OCI-LY3 (cell line): Measurements from ENCODE around the gene ZNF215.

Experiments
- H2AFZ ChIP-seq: fragments of 200-600, 300-600 bp; shearing (Covaris generic); 2 replicates; pipeline ENCODE4 v1.6.0; 2014; ENCODE audit warnings: antibody characterized with exemption, low read depth, low read length
- H3K27ac ChIP-seq: fragments of 200-600, 300-600 bp; sonication (generic); 2 replicates; pipeline ENCODE4 v1.5.1; 2014; ENCODE audit warnings: mild to moderate bottlenecking, low read length, moderate library complexity, mixed read lengths
- H3K27me3 ChIP-seq: fragments of 200-600, 300-600 bp; sonication (generic); 2 replicates; pipeline ENCODE4 v1.6.1; 2014; ENCODE audit warnings: low read depth, low read length, mixed read lengths
- H3K36me3 ChIP-seq: fragments of 200-600, 300-600 bp; sonication (generic); replicated peaks from 2 replicates; pipeline ENCODE3; 2014; ENCODE audit warnings: low read depth, low read length, mixed read lengths
- H3K4me1 ChIP-seq: fragments of 300-600, 200-600 bp; sonication (generic); 2 replicates; pipeline ENCODE4 v1.6.1; 2014; ENCODE audit warnings: low read length, mixed read lengths
- H3K4me2 ChIP-seq: fragments of 200-600, 300-600 bp; sonication (generic); 2 replicates; pipeline ENCODE4 v1.6.1; 2014; ENCODE audit warnings: low read length, mixed read lengths
- H3K4me3 ChIP-seq: fragments of 300-600, 200-600 bp; sonication (generic); 2 replicates; pipeline ENCODE4 v1.5.1; 2014; ENCODE audit warnings: antibody characterized with exemption, mild to moderate bottlenecking, low read length, moderate library complexity
- H3K79me2 ChIP-seq: fragments of 300-600, 200-600 bp; shearing (Covaris generic); 2 replicates; pipeline ENCODE4 v1.6.1; 2014; ENCODE audit warnings: mild to moderate bottlenecking, low read length, mixed read lengths
- H3K9ac ChIP-seq: fragments of 300-600, 200-600 bp; shearing (Covaris generic); 2 replicates; pipeline ENCODE4 v1.6.0; 2014; ENCODE audit warnings: mild to moderate bottlenecking, low read length, moderate library complexity
- H3K9me3 ChIP-seq: fragments of 200-600, 300-600 bp; shearing (Covaris generic); 2 replicates; pipeline ENCODE4 v1.6.1; 2014; ENCODE audit warnings: low read length, mixed read lengths; ENCODE audit not compliant: insufficient read depth
- H4K20me1 ChIP-seq: fragments of 200-600, 300-600 bp; sonication (generic); 2 replicates; pipeline ENCODE4 v1.6.1; 2016; ENCODE audit warnings: low read length, mixed read lengths; ENCODE audit not compliant: insufficient read depth
- EZH2phosphoT487 ChIP-seq: fragments of 200-600 bp; shearing (Covaris generic); IDR thresholded peaks from 2 replicates; pipeline ENCODE4 v1.6.1; 2018; ENCODE audit warnings: antibody characterized with exemption, mixed run types, low read depth
- TF ChIP-seq, protein P1 (sequence below): fragments of 200-600, 300-600 bp; sonication (generic); IDR thresholded peaks from 2 replicates; pipeline ENCODE4 v1.5.1; 2014; ENCODE audit warnings: antibody characterized with exemption, low read length, low read depth

Gene ZNF215

DNA sequence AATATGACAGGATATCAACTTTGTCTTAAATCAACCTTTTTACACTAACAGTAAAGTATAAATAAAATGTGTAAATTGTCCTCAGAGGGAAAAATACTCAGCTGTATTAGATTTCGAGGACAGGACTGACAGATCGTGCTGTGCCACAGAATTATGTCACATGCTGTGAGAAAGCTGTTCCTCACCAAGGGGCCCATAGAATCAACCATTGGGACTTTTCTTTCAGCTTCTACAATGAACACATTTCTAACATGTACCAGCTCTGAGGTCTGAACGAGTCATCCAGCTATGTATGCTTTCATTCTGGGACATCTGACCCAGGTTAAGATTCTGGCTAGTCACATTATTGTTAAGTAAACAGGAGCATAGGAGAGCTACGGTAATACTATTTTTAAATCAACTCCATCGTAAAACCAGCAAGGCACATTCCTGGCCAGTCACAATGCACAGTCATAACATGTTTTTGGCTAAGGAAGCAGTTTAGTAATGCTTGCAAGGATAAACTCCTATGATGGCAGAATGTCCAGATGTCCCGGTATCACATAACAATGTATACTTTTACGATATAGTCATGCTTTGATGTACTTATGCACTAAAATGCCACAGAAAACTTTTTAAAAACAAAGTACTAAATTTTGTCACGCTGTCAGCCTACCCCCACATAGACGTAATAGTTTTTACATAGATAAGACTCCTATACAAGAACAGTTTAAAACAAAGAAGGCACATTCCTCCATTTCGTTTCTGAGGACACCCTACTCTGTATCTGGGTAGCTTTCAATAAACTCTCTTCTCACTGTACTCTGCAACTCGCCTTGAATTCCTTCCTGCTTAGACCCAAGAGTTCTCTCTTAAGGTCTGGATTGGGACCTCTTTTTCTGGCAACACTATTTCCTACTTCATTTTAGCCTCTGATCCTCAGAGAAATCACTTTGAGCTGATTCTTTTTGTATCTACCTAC lies 66.5 kb downstream of the ZNF215 start:
- Histone ChIP-seq H3K27me3 (no peaks in the 10 kb centered on the region), H4K20me1 (no peaks in the 10 kb centered on the region), H3K9me3 (no peaks in the 10 kb centered on the region), H3K27ac (no peak overlapping the region), H3K4me3 (no peak overlapping the region), H3K36me3 (peaks cover 3% of the 10 kb centered on the region), H2AFZ (no peak overlapping the region), H3K9ac (no peak overlapping the region), H3K79me2 (no peaks in the 10 kb centered on the region), H3K4me1 (peaks cover 11% of the 10 kb centered on the region; the same call in 1 of the 2 replicates), H3K4me2 (no peak overlapping the region)
- TF ChIP-seq EZH2phosphoT487 = no peak
- TF ChIP-seq, protein P1, sequence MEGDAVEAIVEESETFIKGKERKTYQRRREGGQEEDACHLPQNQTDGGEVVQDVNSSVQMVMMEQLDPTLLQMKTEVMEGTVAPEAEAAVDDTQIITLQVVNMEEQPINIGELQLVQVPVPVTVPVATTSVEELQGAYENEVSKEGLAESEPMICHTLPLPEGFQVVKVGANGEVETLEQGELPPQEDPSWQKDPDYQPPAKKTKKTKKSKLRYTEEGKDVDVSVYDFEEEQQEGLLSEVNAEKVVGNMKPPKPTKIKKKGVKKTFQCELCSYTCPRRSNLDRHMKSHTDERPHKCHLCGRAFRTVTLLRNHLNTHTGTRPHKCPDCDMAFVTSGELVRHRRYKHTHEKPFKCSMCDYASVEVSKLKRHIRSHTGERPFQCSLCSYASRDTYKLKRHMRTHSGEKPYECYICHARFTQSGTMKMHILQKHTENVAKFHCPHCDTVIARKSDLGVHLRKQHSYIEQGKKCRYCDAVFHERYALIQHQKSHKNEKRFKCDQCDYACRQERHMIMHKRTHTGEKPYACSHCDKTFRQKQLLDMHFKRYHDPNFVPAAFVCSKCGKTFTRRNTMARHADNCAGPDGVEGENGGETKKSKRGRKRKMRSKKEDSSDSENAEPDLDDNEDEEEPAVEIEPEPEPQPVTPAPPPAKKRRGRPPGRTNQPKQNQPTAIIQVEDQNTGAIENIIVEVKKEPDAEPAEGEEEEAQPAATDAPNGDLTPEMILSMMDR = no peak

DNA sequence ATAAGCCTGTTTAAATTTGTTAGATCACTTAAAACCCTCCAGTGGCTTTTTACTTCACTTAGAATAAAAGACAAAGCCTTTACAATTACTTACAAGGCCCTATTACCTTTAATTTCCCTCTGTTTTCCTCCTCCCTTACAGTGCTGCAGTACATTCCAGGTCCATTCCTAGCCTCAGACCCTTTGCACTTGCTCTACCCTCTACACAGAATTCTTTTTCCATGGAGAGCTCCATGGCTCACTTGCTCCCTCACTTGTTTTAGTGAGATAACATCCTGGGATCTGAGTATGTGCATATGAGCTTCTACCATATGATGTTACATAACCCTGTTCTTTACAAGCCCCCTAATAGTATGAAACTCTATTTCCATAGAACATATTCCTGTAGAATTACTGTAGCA lies 69.5 kb downstream of the ZNF215 start:
- H4K20me1 ChIP-seq = no peaks in the 10 kb centered on the region
- no peak overlapping the region for H3K4me2 ChIP-seq

DNA sequence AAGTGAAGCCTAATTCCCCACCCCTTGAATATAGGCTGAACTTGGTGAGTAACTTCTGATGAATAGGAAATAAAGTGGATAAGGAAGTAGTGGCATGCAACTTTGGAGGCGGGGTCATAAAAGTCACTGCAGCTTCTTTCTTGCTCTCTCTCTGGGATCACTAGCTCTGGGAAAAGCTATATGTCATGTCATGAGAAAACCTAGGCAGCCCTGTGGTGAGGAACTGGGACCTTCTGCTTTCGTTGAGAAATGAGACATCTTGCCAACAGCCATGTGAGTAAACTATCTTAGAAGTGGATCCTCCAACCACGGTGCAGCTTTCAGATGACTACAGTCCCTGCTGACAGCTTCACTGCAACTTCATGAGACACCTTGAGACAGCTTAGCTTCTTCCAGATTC lies 78.3 kb downstream of the ZNF215 start:
- no peaks in the 10 kb centered on the region for H4K20me1 ChIP-seq
- H3K4me3 ChIP-seq = no peak overlapping the region
- H3K4me2 ChIP-seq = 0 out of 2 replicates have a peak overlapping the region, but pooled peaks have one; percentile 10
- no peak overlapping the region for H3K27ac ChIP-seq
- no peaks in the 10 kb centered on the region for H3K9me3 ChIP-seq
- TF ChIP-seq EZH2phosphoT487 = no peak
- TF ChIP-seq, protein P1 = no peak
- no peaks in the 10 kb centered on the region for H3K27me3 ChIP-seq
- H3K4me1 ChIP-seq = peaks cover 6% of the 10 kb centered on the region
- peaks cover 11% of the 10 kb centered on the region for H3K36me3 ChIP-seq
- no peaks in the 10 kb centered on the region for H3K79me2 ChIP-seq
- H2AFZ ChIP-seq = no peak overlapping the region
- H3K9ac ChIP-seq = no peak overlapping the region

More for the DNA sequence above, 69.5 kb downstream of the ZNF215 start:
- Histone ChIP-seq H3K4me3 (no peak overlapping the region), H3K9ac (no peak overlapping the region), H3K9me3 (no peaks in the 10 kb centered on the region), H2AFZ (no peak overlapping the region), H3K27me3 (no peaks in the 10 kb centered on the region), H3K79me2 (no peaks in the 10 kb centered on the region), H3K27ac (no peak overlapping the region), H3K4me1 (peaks cover 6% of the 10 kb centered on the region; the same call in 1 of the 2 replicates), H3K36me3 (peaks cover 10% of the 10 kb centered on the region)
- no peak for TF ChIP-seq EZH2phosphoT487
- TF ChIP-seq, protein P1 = no peak
